GOT3 (cell line): ENCODE measurements around the gene AURKAIP1.
"Not testable (repeated sequence)": the region's sequence is repeated elsewhere in the genome, so short reads cannot be mapped to it uniquely, and the experiment has no call there.

Experiments used
- DNase-seq: peaks from one replicate; lab custom pipeline; 2025; ENCODE audit warnings: mixed read lengths; lab: John Stamatoyannopoulos, UW

The AURKAIP1 gene

GRCh38 chr1:1374929-1375662 is at the start of gene AURKAIP1:
Gene AURKAIP1, minus strand, starts transcription at chr1:1375207. Its CDS starts 451 bp downstream, at chr1:1374756.
- DNase-seq = peak; percentile 98

GRCh38 chr1:1424707-1425106 is 49.7 kb upstream of the AURKAIP1 start:
- DNase-seq = no peak

GRCh38 chr1:1423245-1423597 is 48.2 kb upstream of the AURKAIP1 start:
- no peak for DNase-seq

GRCh38 chr1:1422465-1423244 is 47.6 kb upstream of the AURKAIP1 start:
- DNase-seq = no peak

GRCh38 chr1:1421907-1422464 is 47.0 kb upstream of the AURKAIP1 start:
- DNase-seq = no peak

GRCh38 chr1:1421147-1421906 is 46.3 kb upstream of the AURKAIP1 start, which contains the start of gene ANKRD65:
Gene ANKRD65, minus strand, starts transcription at chr1:1421276. Its CDS starts 271 bp downstream, at chr1:1421005.
- DNase-seq = no peak

- no peak for DNase-seq
Observed at GRCh38 chr1:1420654-1421141, 45.7 kb upstream of the AURKAIP1 start.

- no peak for DNase-seq
Observed at GRCh38 chr1:1419813-1420653, 45.0 kb upstream of the AURKAIP1 start.

GRCh38 chr1:1419363-1419812 is 44.4 kb upstream of the AURKAIP1 start:
- DNase-seq = no peak

- no peak for DNase-seq
Observed at GRCh38 chr1:1418464-1419362, 43.7 kb upstream of the AURKAIP1 start.

- not testable (repeated sequence) for DNase-seq
Observed at GRCh38 chr1:1417825-1418463, 42.9 kb upstream of the AURKAIP1 start.

- not testable (repeated sequence) for DNase-seq
Observed at GRCh38 chr1:1417396-1417795, 42.4 kb upstream of the AURKAIP1 start.

- DNase-seq = no peak
Observed at GRCh38 chr1:1415751-1416150, 40.7 kb upstream of the AURKAIP1 start.

- DNase-seq = not testable (repeated sequence)
Observed at GRCh38 chr1:1412311-1412902, 37.4 kb upstream of the AURKAIP1 start.

GRCh38 chr1:1411626-1412025 is 36.6 kb upstream of the AURKAIP1 start:
- no peak for DNase-seq

- not testable (repeated sequence) for DNase-seq
Observed at GRCh38 chr1:1410238-1410637, 35.2 kb upstream of the AURKAIP1 start.

- no peak for DNase-seq
Observed at GRCh38 chr1:1407636-1408318, 32.8 kb upstream of the AURKAIP1 start.
